Measurements from ENCODE around the gene CHRNB1.

The CHRNB1 gene

GRCh38 chr17:7415784-7416183 is 29.1 kb upstream of the CHRNB1 start:
- DNase-seq, result no peak

GRCh38 chr17:7416323-7416722 is 28.5 kb upstream of the CHRNB1 start:
- DNase-seq, result no peak

GRCh38 chr17:7417056-7417655 is 27.7 kb upstream of the CHRNB1 start:
- no peak for DNase-seq

GRCh38 chr17:7418472-7419152 is 26.2 kb upstream of the CHRNB1 start:
- no peak for DNase-seq

GRCh38 chr17:7419819-7420610 is 24.8 kb upstream of the CHRNB1 start, which contains the start of gene SPEM1:
SPEM1 (plus strand) TSS chr17:7420324; CDS start chr17:7420385, 61 bp downstream.
- DNase-seq, result no peak

- no peak for DNase-seq
These were observed 23.7 kb upstream of the CHRNB1 start for GRCh38 chr17:7421186-7421585.

- DNase-seq, result no peak
These were observed 21.2 kb upstream of the CHRNB1 start for GRCh38 chr17:7423679-7424078.

GRCh38 chr17:7425316-7425715 is 19.5 kb upstream of the CHRNB1 start, which contains the start of gene SPEM2:
SPEM2 (plus strand) TSS chr17:7425616; CDS start chr17:7425689, 73 bp downstream.
- DNase-seq, result no peak

- no peak for DNase-seq
These were observed 19.1 kb upstream of the CHRNB1 start for GRCh38 chr17:7425756-7426155.

- no peak for DNase-seq
These were observed 18.5 kb upstream of the CHRNB1 start for GRCh38 chr17:7426203-7426863.

- no peak for DNase-seq
These were observed 17.9 kb upstream of the CHRNB1 start for GRCh38 chr17:7426896-7427489.

GRCh38 chr17:7427549-7427948 is 17.3 kb upstream of the CHRNB1 start:
- no peak for DNase-seq

- DNase-seq, result no peak
These were observed 16.3 kb upstream of the CHRNB1 start, which contains the start of gene SPEM3 for GRCh38 chr17:7428557-7428956. SPEM3 (plus strand) TSS chr17:7428857; CDS start chr17:7428903, 46 bp downstream.

- no peak for DNase-seq
These were observed 15.1 kb upstream of the CHRNB1 start for GRCh38 chr17:7429722-7430121.

- no peak for DNase-seq
These were observed 13.6 kb upstream of the CHRNB1 start for GRCh38 chr17:7431231-7431630.

GRCh38 chr17:7432296-7432695 is 12.6 kb upstream of the CHRNB1 start:
- DNase-seq, result no peak

- peak; percentile 19 for DNase-seq
These were observed 8.9 kb upstream of the CHRNB1 start for GRCh38 chr17:7435676-7436555.

- DNase-seq, result peak; percentile 86
These were observed 8.1 kb upstream of the CHRNB1 start for GRCh38 chr17:7436556-7437368.

- DNase-seq, result no peak
These were observed 7.4 kb upstream of the CHRNB1 start for GRCh38 chr17:7437369-7437863.

GRCh38 chr17:7437950-7438614 is 6.8 kb upstream of the CHRNB1 start:
- DNase-seq, result peak; percentile 59
